ENCODE data around the gene UFD1. TPM values are rescaled to one million over a fixed set of nuclear protein-coding genes. Genes with fewer than 3 reads are reported as not detected.

UFD1 gene
- total and polyA plus RNA-seq, 2 experiments from 2014 or later, result 51.5 to 79.1 TPM

GRCh38 chr22:19443544-19444211 lies 35.3 kb downstream of the UFD1 start:
- Histone ChIP-seq H3K4me1 (ENCODE audit: insufficient read depth) (peaks cover 18% of the 10 kb centered on the region), H3K27ac (no peak overlapping the region), H3K9me3 (ENCODE audit: low read depth) (no peaks in the 10 kb centered on the region), H2AFZ (no peak overlapping the region), H3K9me2 (replicated peaks; ENCODE audit: insufficient read depth) (no peaks in the 10 kb centered on the region), H3K27me3 (no peaks in the 10 kb centered on the region), H3K36me3 (replicated peaks; ENCODE audit: insufficient read depth, low read depth) (no peaks in the 10 kb centered on the region), H3K4me2 (no peak overlapping the region), H3K79me2 (peaks cover 78% of the 10 kb centered on the region), H3K4me3 (no peak overlapping the region), H4K20me1 (ENCODE audit: insufficient read depth, poor library complexity, severe bottlenecking) (peaks cover 5% of the 10 kb centered on the region)
- DNase-seq (ENCODE audit: low spot score), result no peak
- WGBS (ENCODE audit: low lambda C conversion rate, missing lambda C conversion rate), result 81% methylated on average over 7 of the region's 7 CpGs
- TF ChIP-seq EZH2phosphoT487 (IDR thresholded peaks at IDR 0.05; ENCODE audit: low read depth, severe bottlenecking, unreplicated experiment) (no peak), CTCF (IDR thresholded peaks at IDR 0.05; ENCODE audit: poor library complexity) (no peak), EZH2 (IDR thresholded peaks at IDR 0.05; ENCODE audit: borderline replicate concordance) (no peak)

- H3K79me2 ChIP-seq, result peaks cover 82% of the 10 kb centered on the region
- no peaks in the 10 kb centered on the region for H3K9me3 ChIP-seq (ENCODE audit: low read depth)
- H4K20me1 ChIP-seq (ENCODE audit: insufficient read depth, poor library complexity, severe bottlenecking), result peaks cover 5% of the 10 kb centered on the region
- peaks cover 14% of the 10 kb centered on the region for H3K4me1 ChIP-seq (ENCODE audit: insufficient read depth)
- H3K4me2 ChIP-seq, result no peak overlapping the region
- peak overlapping the region; percentile 43 for H3K27ac ChIP-seq
- H3K4me3 ChIP-seq, result no peak overlapping the region
- no peaks in the 10 kb centered on the region for H3K27me3 ChIP-seq
- TF ChIP-seq EZH2 (IDR thresholded peaks at IDR 0.05; ENCODE audit: borderline replicate concordance) (no peak), EZH2phosphoT487 (IDR thresholded peaks at IDR 0.05; ENCODE audit: low read depth, severe bottlenecking, unreplicated experiment) (no peak), CTCF (IDR thresholded peaks at IDR 0.05; ENCODE audit: poor library complexity) (no peak)
- 91% methylated on average over 2 of the region's 2 CpGs for WGBS (ENCODE audit: low lambda C conversion rate, missing lambda C conversion rate)
- no peaks in the 10 kb centered on the region for H3K9me2 ChIP-seq (replicated peaks; ENCODE audit: insufficient read depth)
- no peaks in the 10 kb centered on the region for H3K36me3 ChIP-seq (replicated peaks; ENCODE audit: insufficient read depth, low read depth)
- H2AFZ ChIP-seq, result no peak overlapping the region
- DNase-seq (ENCODE audit: low spot score), result no peak
Measured at GRCh38 chr22:19442166-19442565, 36.8 kb downstream of the UFD1 start.

GRCh38 chr22:19440411-19441195 lies 38.4 kb downstream of the UFD1 start:
- no peaks in the 10 kb centered on the region for H3K9me2 ChIP-seq (replicated peaks; ENCODE audit: insufficient read depth)
- peaks cover 5% of the 10 kb centered on the region for H4K20me1 ChIP-seq (ENCODE audit: insufficient read depth, poor library complexity, severe bottlenecking)
- no peaks in the 10 kb centered on the region for H3K27me3 ChIP-seq
- H2AFZ ChIP-seq, result no peak overlapping the region
- no peaks in the 10 kb centered on the region for H3K9me3 ChIP-seq (ENCODE audit: low read depth)
- peaks cover 5% of the 10 kb centered on the region for H3K4me1 ChIP-seq (ENCODE audit: insufficient read depth)
- no peak overlapping the region for H3K4me3 ChIP-seq
- no peaks in the 10 kb centered on the region for H3K36me3 ChIP-seq (replicated peaks; ENCODE audit: insufficient read depth, low read depth)
- 83% methylated on average over 8 of the region's 8 CpGs for WGBS (ENCODE audit: low lambda C conversion rate, missing lambda C conversion rate)
- peaks cover 67% of the 10 kb centered on the region for H3K79me2 ChIP-seq
- no peak overlapping the region for H3K4me2 ChIP-seq
- H3K27ac ChIP-seq, result no peak overlapping the region
- no peak for TF ChIP-seq EZH2phosphoT487 (IDR thresholded peaks at IDR 0.05; ENCODE audit: low read depth, severe bottlenecking, unreplicated experiment)
- no peak for TF ChIP-seq EZH2 (IDR thresholded peaks at IDR 0.05; ENCODE audit: borderline replicate concordance)
- TF ChIP-seq CTCF (IDR thresholded peaks at IDR 0.05; ENCODE audit: poor library complexity), result no peak
- DNase-seq (ENCODE audit: low spot score), result no peak
